A172 (cell line): ENCODE measurements around the gene B3GNT9. TPM values are rescaled to one million over a fixed set of nuclear protein-coding genes. Genes with fewer than 3 reads are reported as not detected.

Experiments
- DNase-seq: peaks from one replicate; pipeline ENCODE4 v3.0.0-alpha.2; 2015; ENCODE audit warnings: low spot score
- total RNA-seq: library from RNA; depleted of rRNA; stranded (reverse); fragments of >200 nt; shearing (Covaris generic); gene quantifications from 2 replicates; pipeline ENCODE4 v1.2.3, GENCODE V29; 2014

Gene B3GNT9
- total RNA-seq, 1 experiment from 2014 or later: 65.1 TPM

DNA sequence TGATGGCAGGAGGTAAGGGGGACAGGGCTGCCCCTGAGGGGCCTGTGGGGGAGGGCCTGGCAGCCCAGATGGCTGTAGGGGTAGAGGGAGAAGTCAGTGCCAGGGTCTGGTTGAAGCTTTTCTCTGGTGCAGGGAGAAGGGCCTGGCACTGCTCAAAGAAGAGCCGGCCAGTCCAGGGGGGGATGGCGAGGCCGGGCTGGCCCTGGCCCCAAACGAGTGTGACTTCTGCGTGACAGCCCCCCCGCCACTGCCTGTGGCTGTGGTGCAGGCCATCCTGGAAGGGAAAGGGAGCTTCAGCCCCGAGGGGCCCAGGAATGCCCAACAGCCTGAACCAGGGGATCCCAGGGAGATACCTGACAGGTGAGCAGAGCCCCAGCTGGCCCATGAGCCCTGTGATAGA, 16.8 kb upstream of the B3GNT9 start:
- no peak for DNase-seq

DNA sequence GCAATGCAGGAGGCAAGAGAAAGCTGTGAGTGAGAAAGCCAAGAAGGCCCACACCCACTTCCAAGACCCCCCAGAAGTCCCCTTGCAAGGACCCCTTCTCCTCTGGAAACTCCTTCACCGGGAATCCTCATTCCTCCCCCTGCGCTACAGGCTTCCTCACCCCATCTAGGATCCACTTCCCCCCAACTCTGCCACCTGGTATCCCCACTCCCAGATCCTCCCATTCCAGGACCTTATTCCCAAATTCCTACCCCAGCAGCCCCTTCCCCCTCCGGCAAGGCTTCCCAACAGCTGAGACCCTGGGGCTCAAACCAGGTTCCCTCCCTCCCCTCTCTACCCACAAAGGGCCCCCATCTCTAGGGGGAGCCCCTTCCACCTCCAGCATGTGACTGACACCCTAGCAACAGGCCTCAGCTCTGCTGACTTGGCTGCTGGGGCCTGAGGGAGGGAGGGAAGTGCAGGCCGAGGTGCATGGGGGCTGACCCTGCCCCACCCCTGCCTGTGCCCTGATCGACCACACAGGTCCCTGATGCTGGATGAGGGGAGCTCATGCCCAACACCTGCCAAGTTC, 15.9 kb upstream of the B3GNT9 start:
- DNase-seq: no peak

DNA sequence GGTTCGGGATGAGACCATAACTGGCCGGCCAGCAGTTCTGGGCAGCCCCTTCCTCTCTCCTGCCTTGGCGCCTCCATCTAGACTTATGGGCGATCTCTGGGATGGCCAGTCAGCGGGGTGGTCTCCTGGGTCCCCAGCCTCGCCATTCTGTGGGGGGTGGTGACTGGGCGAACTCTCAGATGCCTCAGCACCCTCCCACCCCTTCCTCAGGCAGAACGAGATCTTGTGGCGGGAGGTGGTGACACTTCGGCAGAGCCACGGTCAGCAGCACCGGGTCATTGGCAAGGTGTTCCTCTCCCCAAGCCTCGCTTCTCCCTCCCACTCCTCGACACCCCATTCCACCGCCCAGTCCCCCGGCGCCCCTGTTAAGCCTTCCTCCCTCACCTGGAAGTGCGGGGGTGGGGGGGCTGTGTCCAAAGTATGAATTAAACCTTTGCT, 15.3 kb upstream of the B3GNT9 start:
- no peak for DNase-seq

DNA sequence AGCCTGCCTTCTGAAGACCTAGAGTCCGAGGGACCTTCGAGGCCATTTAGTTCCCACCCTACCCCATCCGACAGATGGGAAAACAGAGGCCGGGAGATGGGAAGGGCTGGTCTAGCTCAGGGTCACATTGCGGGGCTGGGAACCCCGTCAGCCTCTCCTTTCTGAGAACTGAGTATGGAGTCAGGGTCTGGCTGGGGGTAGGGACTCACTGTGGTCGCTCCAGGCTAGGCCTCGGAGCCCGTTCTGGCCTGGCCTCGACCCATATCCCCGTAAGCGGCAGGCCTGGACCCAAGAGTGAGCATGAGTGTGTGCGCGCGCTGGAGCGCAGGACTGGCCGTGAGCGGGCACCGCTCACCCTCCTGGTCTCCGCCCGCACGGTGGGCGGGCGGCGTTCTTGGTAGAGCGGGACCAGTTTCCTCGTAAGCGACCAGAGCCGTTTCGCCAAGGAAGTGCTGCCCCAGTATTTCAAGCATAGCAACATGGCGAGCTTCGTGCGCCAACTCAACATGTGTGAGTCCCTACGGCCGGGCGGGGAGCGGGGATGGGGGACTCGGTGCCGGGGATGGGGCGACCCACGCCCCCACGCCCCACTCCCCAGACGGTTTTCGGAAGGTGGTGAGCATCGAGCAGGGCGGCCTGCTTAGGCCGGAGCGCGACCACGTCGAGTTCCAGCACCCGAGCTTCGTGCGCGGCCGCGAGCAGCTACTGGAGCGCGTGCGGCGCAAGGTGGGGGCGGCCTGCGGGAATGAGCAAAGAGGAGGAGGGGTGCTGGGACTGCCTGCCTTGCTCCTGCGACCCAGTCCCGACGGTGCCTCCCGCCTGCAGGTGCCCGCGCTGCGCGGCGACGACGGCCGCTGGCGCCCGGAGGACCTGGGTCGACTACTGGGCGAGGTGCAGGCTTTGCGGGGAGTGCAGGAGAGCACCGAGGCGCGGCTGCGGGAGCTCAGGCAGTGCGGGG, 14.6 kb upstream of the B3GNT9 start:
- DNase-seq: no peak

DNA sequence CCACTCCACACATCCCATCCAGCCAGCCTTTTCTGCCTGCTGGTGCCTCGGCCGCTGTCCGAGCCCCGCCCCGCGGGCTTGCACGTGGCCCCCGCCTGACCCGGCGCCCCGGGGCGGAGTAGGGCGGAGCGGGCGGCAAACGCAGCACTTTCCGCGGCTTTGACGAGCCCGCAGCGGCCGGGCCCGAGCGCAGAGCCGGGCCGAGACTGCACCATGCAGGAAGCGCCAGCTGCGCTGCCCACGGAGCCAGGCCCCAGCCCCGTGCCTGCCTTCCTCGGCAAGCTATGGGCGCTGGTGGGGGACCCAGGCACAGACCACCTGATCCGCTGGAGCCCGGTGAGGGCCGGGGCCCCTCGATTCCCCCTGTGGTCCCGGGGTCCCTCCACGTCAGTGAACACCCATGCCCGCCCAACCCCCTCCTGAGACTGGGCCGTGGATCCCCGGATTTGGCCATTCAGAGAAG, 13.8 kb upstream of the B3GNT9 start, which contains the start of gene HSF4:
Gene HSF4, plus strand, starts transcription at position 147 of the 463 bp plus-strand sequence. Its CDS starts 67 bp downstream, at position 214.
- no peak for DNase-seq

DNA sequence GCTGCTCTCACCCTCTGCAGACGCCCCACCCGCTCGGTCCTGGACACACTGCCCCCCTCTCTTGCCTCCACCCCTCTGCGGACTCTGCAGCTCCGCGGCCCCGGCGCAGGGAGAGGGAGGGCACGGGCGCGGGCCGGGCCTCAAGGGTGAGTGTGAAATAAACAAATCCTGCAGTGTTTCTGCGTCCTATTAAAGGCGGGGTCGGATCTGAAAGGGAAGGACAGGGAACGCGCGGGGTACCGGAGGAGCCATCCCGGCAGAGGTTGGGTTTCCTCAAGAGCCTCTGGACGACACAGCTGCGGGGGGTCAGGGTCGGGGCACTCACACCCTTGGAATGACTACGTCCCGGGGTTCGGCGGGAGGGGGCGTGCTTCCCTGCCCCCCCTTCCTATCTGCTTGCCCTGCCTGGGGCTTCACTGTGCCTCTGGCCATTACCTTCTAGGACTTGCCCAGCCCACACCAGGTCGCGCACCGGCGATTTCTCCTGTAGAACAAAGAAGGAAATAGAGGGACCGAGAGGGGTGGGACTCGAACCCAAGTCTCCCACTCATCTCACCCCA, 13.3 kb upstream of the B3GNT9 start:
- no peak for DNase-seq

DNA sequence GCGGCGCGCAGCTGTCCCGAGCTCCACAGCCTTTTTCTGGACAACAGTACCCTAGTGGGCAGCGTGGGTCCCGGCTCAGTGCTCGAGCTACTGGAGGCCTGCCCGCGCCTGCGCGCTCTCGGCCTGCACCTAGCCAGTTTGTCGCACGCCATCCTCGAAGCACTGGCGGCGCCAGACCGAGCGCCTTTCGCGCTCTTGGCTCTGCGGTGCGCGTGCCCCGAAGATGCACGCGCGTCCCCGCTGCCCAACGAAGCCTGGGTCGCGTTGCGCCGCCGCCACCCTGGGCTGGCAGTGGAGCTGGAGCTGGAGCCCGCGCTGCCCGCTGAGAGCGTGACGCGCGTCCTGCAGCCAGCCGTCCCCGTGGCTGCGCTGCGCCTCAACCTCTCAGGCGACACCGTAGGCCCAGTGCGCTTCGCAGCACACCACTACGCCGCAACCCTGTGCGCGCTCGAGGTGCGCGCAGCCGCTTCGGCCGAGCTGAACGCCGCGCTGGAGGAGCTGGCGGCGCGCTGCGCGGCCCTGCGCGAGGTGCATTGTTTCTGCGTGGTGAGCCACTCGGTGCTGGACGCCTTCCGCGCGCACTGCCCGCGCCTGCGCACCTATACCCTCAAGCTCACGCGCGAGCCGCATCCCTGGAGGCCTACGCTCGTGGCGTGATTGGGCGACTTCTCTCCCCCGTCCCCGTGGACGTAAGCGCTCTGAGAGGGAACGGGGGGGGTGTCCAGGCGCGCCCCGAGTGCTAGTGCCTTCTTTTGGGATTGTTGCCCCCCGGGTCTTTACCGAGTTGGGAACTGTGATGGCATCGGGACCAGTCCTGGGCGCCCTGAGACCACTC, 12.6 kb upstream of the B3GNT9 start:
- DNase-seq: no peak

DNA sequence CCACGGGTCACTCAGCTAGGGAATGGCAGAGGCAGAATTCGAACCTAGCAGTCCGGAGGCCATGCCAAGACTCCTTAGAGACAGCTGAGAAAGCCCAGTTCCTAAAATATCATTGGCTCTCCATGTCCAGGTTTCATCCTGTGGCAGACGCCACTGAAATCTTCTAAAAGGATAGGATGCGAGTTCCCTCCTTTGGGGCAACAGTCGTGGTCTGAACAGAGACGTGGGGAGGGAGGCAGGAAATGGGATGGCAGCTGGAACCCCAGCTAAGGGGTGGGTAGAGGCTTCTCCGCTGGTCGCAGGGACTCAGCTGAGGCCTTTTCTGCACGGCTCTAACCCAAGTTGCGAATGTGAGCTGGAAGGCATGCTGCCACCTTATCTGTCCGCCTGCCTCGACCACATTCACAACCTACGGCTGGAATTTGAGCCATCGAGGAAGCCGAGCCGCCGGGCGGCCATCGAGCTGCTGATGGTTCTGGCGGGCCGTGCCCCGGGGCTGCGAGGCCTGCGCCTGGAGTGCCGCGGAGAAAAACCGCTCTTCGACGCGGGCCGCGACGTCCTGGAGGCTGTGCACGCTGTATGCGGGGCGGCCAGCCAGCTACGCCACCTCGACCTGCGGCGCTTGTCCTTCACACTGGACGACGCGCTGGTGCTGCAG, 11.8 kb upstream of the B3GNT9 start:
- no peak for DNase-seq

DNA sequence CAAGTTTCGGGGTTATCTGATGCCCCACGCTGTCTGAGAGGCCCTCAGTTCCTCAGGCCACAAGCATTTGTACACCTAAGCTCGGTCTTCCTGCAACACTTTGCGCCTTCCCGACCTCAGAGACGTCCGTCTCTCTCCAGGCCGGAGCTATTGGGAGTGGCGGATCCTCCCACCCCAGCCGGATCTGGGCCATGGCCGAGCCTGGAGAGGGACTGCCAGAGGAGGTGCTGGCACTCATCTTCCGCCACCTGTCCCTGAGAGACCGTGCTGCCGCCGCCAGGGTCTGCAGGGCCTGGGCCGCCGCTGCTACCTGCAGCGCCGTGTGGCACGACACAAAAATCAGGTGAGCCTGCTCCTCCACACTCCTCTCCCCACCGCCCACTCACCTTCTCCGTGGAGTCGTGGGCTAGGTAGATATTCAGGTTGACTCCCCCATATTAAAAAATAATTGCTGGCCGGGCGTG, 10.8 kb upstream of the B3GNT9 start:
- DNase-seq: no peak

DNA sequence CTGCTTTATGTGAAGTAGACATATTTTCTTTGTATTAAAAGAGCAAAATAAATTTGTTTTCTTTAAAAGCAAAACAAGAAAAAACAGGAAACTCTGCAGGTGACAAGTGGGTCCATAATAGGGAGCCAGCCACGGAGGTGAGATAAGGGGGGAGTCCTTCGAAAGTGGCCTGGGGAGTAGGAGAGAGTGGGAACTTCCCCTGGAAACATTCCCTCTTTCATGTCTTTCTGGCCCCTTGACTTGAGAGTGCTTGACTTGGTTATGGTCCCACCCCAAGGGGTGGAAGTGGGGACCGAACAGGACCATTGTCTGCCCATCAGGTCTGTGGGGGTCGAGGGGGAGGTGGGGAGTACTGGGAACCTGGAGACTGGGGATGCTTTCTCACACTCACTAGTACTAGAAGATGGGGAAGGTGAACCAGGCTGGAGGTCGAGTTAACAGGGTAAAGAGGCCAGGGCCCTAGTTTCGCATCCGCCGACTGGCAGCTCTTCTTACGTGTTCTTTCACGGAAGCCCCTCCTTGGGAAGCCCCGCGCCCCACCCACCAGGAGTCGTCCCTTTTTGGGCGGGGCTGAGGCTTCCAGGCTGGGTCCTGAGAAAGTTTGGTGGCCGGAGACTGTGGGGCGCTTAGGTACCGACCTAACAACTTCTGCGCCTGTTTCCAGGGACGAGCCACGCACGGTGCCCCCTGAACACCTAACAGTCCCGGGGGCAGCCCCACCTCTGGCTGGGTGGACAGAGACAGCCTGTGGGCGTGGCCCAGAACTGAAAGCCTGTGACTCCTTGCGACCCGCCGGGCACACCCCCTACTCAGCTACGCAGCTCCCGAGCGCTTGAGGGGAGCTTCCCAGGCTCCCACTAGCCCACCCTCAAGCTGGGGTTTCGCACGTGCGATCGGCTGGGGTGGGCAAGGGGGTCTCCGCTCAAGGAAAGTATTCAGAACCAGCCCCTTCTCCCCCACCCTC, 8.1 kb upstream of the B3GNT9 start:
- DNase-seq: no peak

DNA sequence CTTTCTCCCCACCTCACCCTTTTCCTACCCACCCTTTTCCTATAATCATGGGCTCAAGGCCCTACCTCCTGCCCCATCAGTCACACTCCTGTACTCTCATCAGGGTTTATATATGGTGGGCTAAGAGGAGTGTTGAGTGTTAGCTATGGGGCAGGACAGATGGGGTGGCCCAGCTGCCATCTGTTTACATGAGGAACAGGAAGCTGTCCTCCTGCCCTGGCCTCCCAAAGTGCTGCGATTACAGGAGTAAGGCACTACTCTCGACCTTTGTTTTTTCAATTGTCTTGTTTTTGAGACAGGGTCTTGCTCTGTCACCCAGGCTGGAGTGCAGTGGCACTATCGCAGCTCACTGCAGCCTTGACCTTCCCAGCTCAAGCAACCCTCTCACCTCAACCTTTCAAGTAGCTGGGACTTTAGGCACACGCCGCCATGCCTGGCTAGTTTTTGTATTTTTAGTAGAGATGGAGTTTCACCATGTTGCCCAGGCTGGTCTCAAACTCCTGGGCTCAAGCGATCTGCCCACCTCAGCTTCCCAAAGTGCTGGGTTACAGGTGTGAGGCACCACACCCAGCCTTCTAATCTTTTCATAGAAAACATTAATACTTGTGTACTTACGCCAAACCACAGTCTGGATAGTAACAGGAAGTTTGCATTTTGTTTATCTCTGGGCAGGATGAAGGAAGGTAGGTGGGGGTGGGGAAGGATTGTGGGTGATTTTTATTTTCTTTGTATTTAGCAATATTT, 7.3 kb upstream of the B3GNT9 start:
- DNase-seq: no peak

DNA sequence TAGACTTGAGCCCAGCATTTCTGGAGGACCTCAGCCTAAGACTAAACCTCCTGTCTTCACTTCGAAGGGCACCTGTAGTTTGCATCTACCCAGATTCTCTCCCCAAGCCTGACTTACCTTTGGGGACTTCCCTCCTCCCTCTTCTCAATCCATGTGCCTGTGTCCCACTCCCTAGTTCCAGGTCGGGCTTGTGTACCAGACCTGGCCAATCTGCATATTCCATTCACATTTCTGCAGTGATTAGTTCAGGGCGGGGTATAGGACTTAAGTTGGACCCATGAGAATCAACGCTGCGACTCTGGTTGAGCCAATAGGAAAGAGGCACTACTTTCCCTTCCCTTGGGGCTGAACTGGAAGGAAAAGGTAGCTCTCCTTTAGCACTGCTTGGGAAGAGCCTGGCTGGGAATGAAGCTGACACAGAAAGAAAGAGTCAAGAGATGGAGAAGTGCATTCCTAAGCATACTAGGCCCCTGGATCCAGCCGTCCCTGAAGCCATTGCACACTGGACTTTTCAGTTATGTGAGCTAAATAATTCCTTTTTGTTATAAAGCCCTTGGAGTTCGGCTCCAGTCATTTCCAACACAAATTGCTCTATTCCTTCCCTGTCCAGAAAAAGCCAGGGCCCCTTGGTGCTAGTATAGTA, 6.4 kb upstream of the B3GNT9 start:
- no peak for DNase-seq

DNA sequence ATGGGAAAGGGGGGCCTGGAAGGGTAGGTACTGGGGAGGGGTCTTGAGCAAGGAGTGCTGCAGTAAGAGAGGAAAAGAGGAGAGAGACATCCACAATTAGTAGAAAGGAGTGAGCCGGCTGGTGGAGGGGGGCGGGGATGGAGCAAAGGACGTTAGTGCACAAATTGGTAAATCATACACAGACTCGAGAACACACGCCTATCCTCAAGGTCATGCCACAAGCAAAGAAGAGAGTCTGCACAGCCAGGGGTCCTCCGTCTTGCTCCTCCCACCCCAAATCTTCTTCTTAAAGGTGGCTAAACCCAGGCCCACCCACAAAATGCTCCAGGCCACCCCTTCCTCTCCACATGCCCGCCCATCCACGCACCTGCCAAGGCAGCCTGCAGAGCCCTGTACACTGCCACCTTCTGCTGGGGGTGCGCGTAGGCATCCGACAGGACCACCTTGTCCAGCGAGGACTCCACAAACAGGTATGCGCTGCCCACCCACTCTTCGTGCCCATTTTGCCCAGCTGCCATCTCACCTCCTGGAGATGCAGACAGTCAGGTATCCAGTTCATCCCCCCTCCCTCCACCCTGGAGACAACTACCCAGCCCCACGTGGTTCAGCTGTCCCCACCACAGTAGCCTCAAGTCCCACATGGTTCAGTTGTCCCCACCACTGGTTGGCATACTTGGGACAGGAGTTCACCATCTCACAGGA, 5.5 kb upstream of the B3GNT9 start:
- DNase-seq: no peak

DNA sequence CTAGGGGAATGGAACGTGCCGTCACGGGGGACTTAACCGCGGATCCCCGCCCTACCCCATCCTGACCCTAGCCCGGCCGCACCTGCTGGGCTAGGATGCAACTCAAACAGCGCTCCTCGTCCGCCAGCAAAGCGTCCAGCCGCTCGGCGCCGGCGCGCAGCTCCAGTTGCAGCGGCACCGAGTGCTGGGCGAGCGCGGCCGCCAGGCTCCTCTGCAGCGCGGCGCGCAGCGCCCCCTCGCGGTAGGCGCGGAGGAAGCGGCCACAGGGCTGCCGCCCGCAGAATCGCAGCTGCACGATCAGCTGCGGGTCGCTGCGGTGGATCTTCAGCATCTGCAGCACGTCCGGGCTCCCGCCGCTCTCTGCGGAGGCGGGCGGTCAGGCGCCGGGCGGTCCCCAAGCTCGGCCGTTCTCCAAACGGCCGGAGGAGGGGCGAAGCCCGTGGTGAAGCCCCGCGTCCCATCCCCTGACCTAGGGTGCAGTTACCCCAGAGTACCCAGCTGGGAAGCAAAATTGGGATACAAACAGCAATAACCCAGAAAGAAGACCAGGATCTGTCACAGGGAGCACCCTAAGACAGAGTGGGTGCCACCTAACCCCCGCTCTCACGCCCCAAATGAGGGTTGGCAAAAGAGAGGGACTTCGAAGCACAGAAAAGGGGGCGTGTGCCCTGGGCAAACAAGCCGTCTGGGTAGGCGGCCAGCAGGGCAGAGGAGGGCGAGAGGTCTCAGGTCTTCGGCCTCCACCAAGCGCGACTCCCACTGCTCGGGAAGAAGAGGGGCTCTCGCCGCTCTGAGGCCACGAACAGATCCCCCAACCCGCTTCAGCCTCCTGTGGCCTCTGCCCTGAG, 4.7 kb upstream of the B3GNT9 start:
- DNase-seq: no peak

DNA sequence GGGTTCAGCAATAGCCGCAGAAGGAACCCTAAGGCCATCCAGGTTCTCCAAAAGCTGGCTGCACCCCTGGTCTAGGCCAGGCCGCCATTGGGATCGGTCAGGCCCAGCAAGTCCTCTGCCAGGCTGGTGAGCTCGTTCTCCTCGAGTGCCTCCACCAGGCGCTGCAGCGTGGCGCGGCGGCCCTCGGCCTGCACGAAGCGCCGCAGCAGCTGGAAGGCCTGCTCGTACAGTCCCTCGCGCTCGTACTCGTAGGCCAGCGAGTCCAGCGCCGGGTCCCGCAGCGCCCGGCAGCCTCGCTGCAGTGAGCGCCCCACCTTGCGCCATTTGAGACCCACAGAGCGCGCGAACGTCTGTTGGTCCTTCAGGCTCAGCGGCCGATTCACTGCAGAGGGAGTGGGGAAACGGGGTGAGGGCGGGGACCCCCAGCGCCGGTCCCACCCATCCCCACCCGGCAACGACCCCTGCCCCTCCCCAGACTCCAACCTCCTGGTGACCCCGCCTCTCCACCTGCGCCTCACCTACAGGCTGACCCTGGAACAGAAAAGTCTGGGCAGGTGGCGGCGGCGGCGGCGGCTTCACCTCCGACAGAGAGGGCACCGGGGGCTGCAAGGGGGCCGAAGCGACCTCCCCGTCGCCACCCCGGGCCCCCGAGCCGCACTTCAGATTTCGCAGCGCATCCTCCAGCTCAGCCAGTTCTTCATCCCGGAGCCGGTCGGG, 3.9 kb upstream of the B3GNT9 start:
- DNase-seq: no peak

DNA sequence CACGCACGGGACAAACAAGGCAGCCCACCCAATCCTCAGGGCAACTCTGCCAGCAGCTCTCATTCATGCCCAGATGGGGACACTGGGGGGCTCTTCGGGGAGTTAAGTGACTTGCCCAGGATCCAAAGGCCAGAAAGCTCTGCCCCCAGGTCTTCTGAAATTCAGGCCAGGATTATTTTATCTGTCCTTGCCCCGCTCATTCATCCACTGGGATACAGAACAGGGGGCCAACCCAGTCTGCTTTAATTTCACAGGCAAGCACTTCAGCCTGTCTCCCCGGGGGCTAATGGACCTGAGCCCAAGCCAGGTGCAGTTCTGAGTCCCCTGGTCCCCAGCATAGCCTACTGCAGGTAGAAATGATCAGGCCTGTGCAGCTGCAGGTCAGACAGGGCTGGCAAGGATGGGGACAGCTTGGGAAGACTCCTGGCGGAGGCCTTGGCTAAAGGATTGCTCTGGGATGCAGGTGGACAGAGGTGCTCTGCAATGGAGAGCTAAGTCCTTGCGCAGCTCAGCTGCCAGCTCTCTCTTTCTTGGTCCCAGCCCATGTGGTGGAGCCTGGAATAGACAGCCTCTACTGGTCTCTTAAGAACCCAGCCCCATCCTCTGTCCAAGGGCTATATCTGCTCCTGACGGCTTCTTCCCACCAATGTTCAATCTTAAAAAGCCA, 766 bp upstream of the B3GNT9 start:
- DNase-seq: no peak
